Stomach (tissue), 4 donors: ENCODE data around the gene AGAP1.

ENCODE experiments used
- EP300 ChIP-seq: sonication (generic); formaldehyde crosslinking; IDR thresholded peaks from one replicate; pipeline ENCODE4 v1.6.1; 2017; ENCODE audit warnings: antibody characterized with exemption
- POLR2A ChIP-seq, 4 donors: fragments of 450-650 bp; IDR thresholded peaks; one replicate each; pipeline ENCODE4 v1.6.1; 2016; ENCODE audit warnings: antibody characterized with exemption in 4 of 4, control low read depth in 2 of 4, mild to moderate bottlenecking in 1 of 4, moderate library complexity in 1 of 4
- POLR2AphosphoS5 ChIP-seq, 3 donors: sonication (generic); formaldehyde crosslinking; IDR thresholded peaks; one replicate each; pipeline ENCODE4 v1.6.1; 2016; ENCODE audit warnings: antibody characterized with exemption in 3 of 3
- TF ChIP-seq, protein P1 (sequence below), 7 experiments: fragments of 450-650 bp in 4 of 7; fragments of 200-600 bp in 3 of 7; sonication (generic) in 3 of 7; IDR thresholded peaks; one replicate each; pipeline ENCODE4 v1.5.1; 2016 to 2019; ENCODE audit warnings: antibody characterized with exemption in 7 of 7, control low read depth in 2 of 7, mild to moderate bottlenecking in 1 of 7

- TF ChIP-seq POLR2A (IDR thresholded peaks at IDR 0.05): no peak
- TF ChIP-seq, protein P1, sequence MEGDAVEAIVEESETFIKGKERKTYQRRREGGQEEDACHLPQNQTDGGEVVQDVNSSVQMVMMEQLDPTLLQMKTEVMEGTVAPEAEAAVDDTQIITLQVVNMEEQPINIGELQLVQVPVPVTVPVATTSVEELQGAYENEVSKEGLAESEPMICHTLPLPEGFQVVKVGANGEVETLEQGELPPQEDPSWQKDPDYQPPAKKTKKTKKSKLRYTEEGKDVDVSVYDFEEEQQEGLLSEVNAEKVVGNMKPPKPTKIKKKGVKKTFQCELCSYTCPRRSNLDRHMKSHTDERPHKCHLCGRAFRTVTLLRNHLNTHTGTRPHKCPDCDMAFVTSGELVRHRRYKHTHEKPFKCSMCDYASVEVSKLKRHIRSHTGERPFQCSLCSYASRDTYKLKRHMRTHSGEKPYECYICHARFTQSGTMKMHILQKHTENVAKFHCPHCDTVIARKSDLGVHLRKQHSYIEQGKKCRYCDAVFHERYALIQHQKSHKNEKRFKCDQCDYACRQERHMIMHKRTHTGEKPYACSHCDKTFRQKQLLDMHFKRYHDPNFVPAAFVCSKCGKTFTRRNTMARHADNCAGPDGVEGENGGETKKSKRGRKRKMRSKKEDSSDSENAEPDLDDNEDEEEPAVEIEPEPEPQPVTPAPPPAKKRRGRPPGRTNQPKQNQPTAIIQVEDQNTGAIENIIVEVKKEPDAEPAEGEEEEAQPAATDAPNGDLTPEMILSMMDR (IDR thresholded peaks at IDR 0.05): no peak
- TF ChIP-seq POLR2AphosphoS5 (IDR thresholded peaks at IDR 0.05): no peak
- no peak for TF ChIP-seq EP300
Observed at GRCh38 chr2:235584638-235585007, 90.8 kb downstream of the AGAP1 start.
